Measurements from ENCODE around the gene SLC4A8. TPM values are rescaled to one million over a fixed set of nuclear protein-coding genes. Genes with fewer than 3 reads are reported as not detected.

Gene SLC4A8
- total and polyA plus RNA-seq, 9 of the 15 experiments (the other 6 are each of a cell fraction or from before 2014, with no cell fraction given): 0.04 to 1.5 (median 0.12) TPM; not detected in 2

- TF ChIP-seq ZHX1 (conservative IDR thresholded peaks at IDR 0.05; ENCODE audit: low read length) (no peak), SUPT5H (IDR thresholded peaks at IDR 0.05) (no peak), NFYB (IDR thresholded peaks at IDR 0.05; ENCODE audit: extremely low read depth, insufficient read length) (no peak), FOXP4 (CRISPR knock-in tag; IDR thresholded peaks at IDR 0.05; ENCODE audit: borderline replicate concordance) (no peak), NR2C2 (CRISPR knock-in tag; IDR thresholded peaks at IDR 0.05) (no peak), NR2C2 (tag; IDR thresholded peaks at IDR 0.05) (no peak), MCM2 (IDR thresholded peaks at IDR 0.05; ENCODE audit: low read depth) (no peak)
These were observed 38.3 kb upstream of the SLC4A8 start (continued) for GRCh38 chr12:51386351-51386750.

Measured in K562 (cell line).